Bronchial epithelial cell (primary cell): ENCODE measurements around the gene DAZAP1. TPM values are rescaled to one million over a fixed set of nuclear protein-coding genes. Genes with fewer than 3 reads are reported as not detected.

Experiments
- DNase-seq: peaks from one replicate; pipeline ENCODE4 v3.0.0-alpha.2; 2010; ENCODE audit warnings: low read depth
- FAIRE-seq: peaks from 2 replicates; lab custom pipeline; 2011; peaks lifted over from hg19 to GRCh38; lab: Jason Lieb, UNC
- H3K27me3 ChIP-seq: 2 replicates; pipeline ENCODE4 v1.5.1; 2011; ENCODE audit warnings: low read length; ENCODE audit not compliant: control insufficient read depth, insufficient read depth
- H3K36me3 ChIP-seq: 2 replicates; pipeline ENCODE4 v1.5.1; 2011; ENCODE audit warnings: low read length; ENCODE audit not compliant: control insufficient read depth, insufficient read depth
- H3K4me3 ChIP-seq: 2 replicates; pipeline ENCODE4 v1.5.1; 2011; ENCODE audit warnings: mild to moderate bottlenecking, low read depth, low read length, control low read depth
- total RNA-seq: library from RNA; depleted of rRNA; stranded (reverse); fragments of >200 nt; gene quantifications from 2 replicates; pipeline ENCODE4 v1.2.1, GENCODE V29; 2014
- TF ChIP-seq, protein P1 (sequence below): IDR thresholded peaks from 2 replicates; pipeline ENCODE4 v1.5.1; 2011; ENCODE audit warnings: mild to moderate bottlenecking, moderate library complexity, low read length, control low read depth, inconsistent platforms; ENCODE audit not compliant: insufficient read depth, severe bottlenecking

The DAZAP1 gene
- total RNA-seq, 1 donor from 2014 or later: 115 TPM

GRCh38 chr19:1466018-1466460 lies 58.7 kb downstream of the DAZAP1 start:
- TF ChIP-seq, protein P1, sequence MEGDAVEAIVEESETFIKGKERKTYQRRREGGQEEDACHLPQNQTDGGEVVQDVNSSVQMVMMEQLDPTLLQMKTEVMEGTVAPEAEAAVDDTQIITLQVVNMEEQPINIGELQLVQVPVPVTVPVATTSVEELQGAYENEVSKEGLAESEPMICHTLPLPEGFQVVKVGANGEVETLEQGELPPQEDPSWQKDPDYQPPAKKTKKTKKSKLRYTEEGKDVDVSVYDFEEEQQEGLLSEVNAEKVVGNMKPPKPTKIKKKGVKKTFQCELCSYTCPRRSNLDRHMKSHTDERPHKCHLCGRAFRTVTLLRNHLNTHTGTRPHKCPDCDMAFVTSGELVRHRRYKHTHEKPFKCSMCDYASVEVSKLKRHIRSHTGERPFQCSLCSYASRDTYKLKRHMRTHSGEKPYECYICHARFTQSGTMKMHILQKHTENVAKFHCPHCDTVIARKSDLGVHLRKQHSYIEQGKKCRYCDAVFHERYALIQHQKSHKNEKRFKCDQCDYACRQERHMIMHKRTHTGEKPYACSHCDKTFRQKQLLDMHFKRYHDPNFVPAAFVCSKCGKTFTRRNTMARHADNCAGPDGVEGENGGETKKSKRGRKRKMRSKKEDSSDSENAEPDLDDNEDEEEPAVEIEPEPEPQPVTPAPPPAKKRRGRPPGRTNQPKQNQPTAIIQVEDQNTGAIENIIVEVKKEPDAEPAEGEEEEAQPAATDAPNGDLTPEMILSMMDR: no peak
- no peak for FAIRE-seq
- H3K36me3 ChIP-seq: peaks cover 1% of the 10 kb centered on the region
- no peak for DNase-seq
- peaks cover 10% of the 10 kb centered on the region for H3K27me3 ChIP-seq
- H3K4me3 ChIP-seq: no peak overlapping the region

DNA sequence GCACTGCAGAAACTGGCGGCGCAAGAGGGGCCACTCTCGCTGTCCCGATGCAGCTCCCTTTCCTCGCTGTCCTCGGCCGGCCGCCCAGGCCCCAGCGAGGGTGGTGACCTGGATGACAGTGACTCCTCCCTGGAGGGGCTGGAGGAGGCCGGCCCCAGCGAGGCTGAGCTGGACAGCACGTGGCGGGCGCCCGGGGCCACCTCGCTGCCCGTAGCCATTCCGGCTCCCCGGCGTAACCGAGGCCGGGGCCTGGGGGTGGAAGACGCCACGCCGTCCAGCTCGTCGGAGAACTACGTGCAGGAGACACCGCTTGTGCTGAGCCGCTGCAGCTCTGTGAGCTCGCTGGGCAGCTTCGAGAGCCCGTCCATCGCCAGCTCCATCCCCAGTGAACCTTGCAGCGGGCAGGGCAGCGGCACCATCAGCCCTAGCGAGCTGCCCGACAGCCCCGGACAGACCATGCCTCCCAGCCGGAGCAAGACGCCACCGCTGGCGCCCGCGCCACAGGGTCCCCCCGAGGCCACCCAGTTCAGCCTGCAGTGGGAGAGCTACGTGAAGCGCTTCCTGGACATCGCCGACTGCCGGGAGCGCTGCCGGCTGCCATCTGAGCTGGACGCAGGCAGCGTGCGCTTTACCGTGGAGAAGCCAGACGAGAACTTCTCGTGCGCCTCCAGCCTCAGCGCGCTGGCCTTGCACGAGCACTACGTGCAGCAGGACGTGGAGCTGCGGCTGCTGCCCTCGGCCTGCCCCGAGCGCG lies 59.3 kb downstream of the DAZAP1 start:
- no peak for DNase-seq
- no peak overlapping the region for H3K4me3 ChIP-seq
- H3K27me3 ChIP-seq: peaks cover 10% of the 10 kb centered on the region
- TF ChIP-seq, protein P1: no peak
- FAIRE-seq: no peak
- no peaks in the 10 kb centered on the region for H3K36me3 ChIP-seq

DNA sequence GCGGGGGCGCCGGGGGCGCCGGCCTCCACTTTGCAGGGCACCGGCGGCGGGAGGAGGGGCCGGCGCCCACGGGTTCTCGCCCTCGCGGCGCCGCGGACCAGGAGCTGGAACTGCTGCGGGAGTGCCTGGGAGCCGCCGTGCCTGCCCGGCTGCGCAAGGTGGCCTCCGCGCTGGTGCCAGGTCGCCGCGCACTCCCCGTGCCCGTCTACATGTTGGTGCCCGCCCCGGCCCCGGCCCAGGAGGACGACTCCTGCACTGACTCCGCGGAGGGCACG lies 59.8 kb downstream of the DAZAP1 start:
- H3K4me3 ChIP-seq: peak overlapping the region; percentile 30

GRCh38 chr19:1467490-1468273 lies 60.3 kb downstream of the DAZAP1 start:
- Histone ChIP-seq H3K4me3 (peak overlapping the region; percentile 30), H3K36me3 (no peaks in the 10 kb centered on the region), H3K27me3 (peaks cover 10% of the 10 kb centered on the region)
- no peak for FAIRE-seq
- DNase-seq: no peak
- TF ChIP-seq, protein P1: no peak

More for the DNA sequence above, 59.8 kb downstream of the DAZAP1 start:
- FAIRE-seq (no peak), DNase-seq (no peak)
- TF ChIP-seq, protein P1: no peak
- Histone ChIP-seq H3K27me3 (peaks cover 10% of the 10 kb centered on the region), H3K36me3 (no peaks in the 10 kb centered on the region)

DNA sequence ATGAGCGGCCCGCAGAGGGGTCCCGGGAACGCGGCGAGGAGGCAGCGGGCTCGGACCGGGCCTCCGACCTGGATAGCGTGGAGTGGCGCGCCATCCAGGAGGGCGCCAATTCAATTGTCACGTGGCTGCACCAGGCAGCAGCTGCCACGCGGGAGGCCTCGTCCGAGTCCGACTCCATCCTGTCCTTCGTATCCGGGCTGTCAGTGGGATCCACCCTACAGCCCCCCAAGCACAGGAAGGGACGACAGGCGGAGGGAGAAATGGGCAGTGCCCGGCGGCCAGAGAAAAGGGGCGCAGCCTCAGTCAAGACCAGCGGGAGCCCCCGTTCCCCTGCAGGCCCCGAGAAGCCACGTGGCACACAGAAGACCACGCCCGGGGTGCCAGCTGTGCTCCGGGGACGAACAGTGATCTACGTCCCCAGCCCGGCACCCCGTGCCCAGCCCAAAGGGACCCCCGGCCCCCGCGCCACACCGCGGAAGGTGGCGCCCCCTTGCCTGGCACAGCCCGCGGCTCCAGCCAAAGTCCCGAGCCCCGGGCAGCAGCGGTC lies 61.0 kb downstream of the DAZAP1 start:
- Histone ChIP-seq H3K4me3 (peak overlapping the region; percentile 30), H3K27me3 (peaks cover 10% of the 10 kb centered on the region), H3K36me3 (no peaks in the 10 kb centered on the region)
- TF ChIP-seq, protein P1: no peak
- FAIRE-seq: no peak
- DNase-seq: no peak
